RWPE2 (cell line): ENCODE measurements around the gene C1orf50.
A peak's percentile ranks its signal among the peaks of the same experiment; 100 is the strongest.

Experiments
- ATAC-seq: fragments of 200-7000 bp; cut with Tn5 transposase; 3 replicates; pipeline ENCODE4 v1.9.1; 2021; ENCODE audit warnings: low read depth
- DNase-seq: peaks from one replicate; pipeline ENCODE4 v3.0.0-alpha.2; 2020; ENCODE audit warnings: low spot score
- H3K27ac ChIP-seq: fragments of 450-650 bp; 2 replicates; pipeline ENCODE4 v1.5.1; 2017; ENCODE audit warnings: mild to moderate bottlenecking; ENCODE audit not compliant: poor library complexity, severe bottlenecking
- H3K27me3 ChIP-seq: fragments of 250-450 bp; sonication (Bioruptor Pico); 2 replicates; pipeline ENCODE4 v1.5.1; 2021; ENCODE audit warnings: mild to moderate bottlenecking, moderate library complexity; ENCODE audit not compliant: insufficient read depth, poor library complexity, severe bottlenecking
- H3K36me3 ChIP-seq: fragments of 250-450 bp; sonication (Bioruptor Pico); 2 replicates; pipeline ENCODE4 v1.5.1; 2020; ENCODE audit warnings: low read depth, mild to moderate bottlenecking, moderate library complexity
- H3K4me1 ChIP-seq: fragments of 250-450 bp; sonication (Bioruptor Pico); 2 replicates; pipeline ENCODE4 v1.5.1; 2021; ENCODE audit warnings: mild to moderate bottlenecking, moderate library complexity; ENCODE audit not compliant: insufficient read depth, poor library complexity, severe bottlenecking
- H3K4me3 ChIP-seq: fragments of 250-450 bp; sonication (Bioruptor Pico); 2 replicates; pipeline ENCODE4 v1.5.1; 2021; ENCODE audit warnings: mild to moderate bottlenecking, moderate library complexity; ENCODE audit not compliant: severe bottlenecking
- H3K9me3 ChIP-seq: fragments of 250-450 bp; sonication (Bioruptor Pico); 2 replicates; pipeline ENCODE4 v1.5.1; 2021; ENCODE audit warnings: mild to moderate bottlenecking, moderate library complexity; ENCODE audit not compliant: severe bottlenecking
- CTCF ChIP-seq: fragments of 450-650 bp; IDR thresholded peaks from one replicate; pipeline ENCODE4 v1.5.1; 2017; ENCODE audit warnings: mild to moderate bottlenecking, moderate library complexity; ENCODE audit not compliant: poor library complexity, severe bottlenecking

Gene C1orf50

GRCh38 chr1:42816585-42817439 lies 49.8 kb downstream of the C1orf50 start, which contains the start of the genes ERMAP and SVBP:
ERMAP (plus strand) TSS chr1:42817122; CDS start chr1:42830449, 13,327 bp downstream.
SVBP (minus strand) TSS chr1:42817397; CDS start chr1:42816544, 853 bp downstream.
- Histone ChIP-seq H3K27ac (peak within 1 kb of the TSS; percentile 79), H3K4me3 (peak within 1 kb of the TSS; percentile 91), H3K4me1 (peaks cover 11% of the 10 kb centered on the region), H3K9me3 (no peaks in the 10 kb centered on the region), H3K27me3 (no peaks in the 10 kb centered on the region), H3K36me3 (peaks cover 4% of the 10 kb centered on the region; the same call in 1 of the 2 replicates)
- no peak for TF ChIP-seq CTCF
- DNase-seq, result peak; percentile 90
- ATAC-seq, result peak; percentile 87

- no peak for DNase-seq
- H3K9me3 ChIP-seq, result no peaks in the 10 kb centered on the region
- TF ChIP-seq CTCF, result no peak
- peak overlapping the region; percentile 91 for H3K4me3 ChIP-seq
- H3K4me1 ChIP-seq, result peaks cover 11% of the 10 kb centered on the region
- no peaks in the 10 kb centered on the region for H3K27me3 ChIP-seq
- peak overlapping the region; percentile 79 for H3K27ac ChIP-seq
- H3K36me3 ChIP-seq, result peaks cover 4% of the 10 kb centered on the region; the same call in 1 of the 2 replicates
- no peak; the same call in 2 of the 3 replicates for ATAC-seq
Observed at GRCh38 chr1:42817440-42817767, 50.4 kb downstream of the C1orf50 start.

GRCh38 chr1:42817976-42818375 lies 50.9 kb downstream of the C1orf50 start:
- Histone ChIP-seq H3K36me3 (peaks cover 4% of the 10 kb centered on the region; the same call in 1 of the 2 replicates), H3K4me1 (peaks cover 11% of the 10 kb centered on the region), H3K27ac (no peak overlapping the region), H3K9me3 (no peaks in the 10 kb centered on the region), H3K27me3 (no peaks in the 10 kb centered on the region), H3K4me3 (no peak overlapping the region)
- no peak for TF ChIP-seq CTCF
- DNase-seq (no peak), ATAC-seq (no peak)

DNA sequence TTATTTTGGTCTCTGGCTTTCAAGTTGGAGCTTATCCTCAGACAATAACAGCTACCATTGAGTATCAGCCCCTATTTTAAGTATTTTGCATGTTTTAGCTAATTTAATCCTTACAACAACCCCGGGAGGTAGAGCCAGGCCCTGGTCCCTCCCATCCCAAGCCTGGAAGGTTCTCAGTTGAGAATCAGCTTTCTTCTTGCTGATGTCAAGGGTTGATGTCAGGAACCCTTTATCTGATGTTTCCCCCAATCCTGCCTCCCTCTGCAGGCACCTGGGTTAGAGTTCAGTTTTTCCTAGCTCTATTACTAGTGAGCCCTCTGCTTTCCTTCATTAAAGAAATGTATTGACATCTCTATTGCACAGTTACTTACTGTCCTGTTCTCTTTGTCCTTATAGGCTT lies 53.8 kb downstream of the C1orf50 start:
- H3K36me3 ChIP-seq, result no peaks in the 10 kb centered on the region
- H3K4me1 ChIP-seq, result peaks cover 8% of the 10 kb centered on the region
- H3K4me3 ChIP-seq, result no peak overlapping the region
- H3K9me3 ChIP-seq, result no peaks in the 10 kb centered on the region
- no peaks in the 10 kb centered on the region for H3K27me3 ChIP-seq
- no peak for DNase-seq
- H3K27ac ChIP-seq, result no peak overlapping the region
- ATAC-seq, result no peak
- TF ChIP-seq CTCF, result no peak

DNA sequence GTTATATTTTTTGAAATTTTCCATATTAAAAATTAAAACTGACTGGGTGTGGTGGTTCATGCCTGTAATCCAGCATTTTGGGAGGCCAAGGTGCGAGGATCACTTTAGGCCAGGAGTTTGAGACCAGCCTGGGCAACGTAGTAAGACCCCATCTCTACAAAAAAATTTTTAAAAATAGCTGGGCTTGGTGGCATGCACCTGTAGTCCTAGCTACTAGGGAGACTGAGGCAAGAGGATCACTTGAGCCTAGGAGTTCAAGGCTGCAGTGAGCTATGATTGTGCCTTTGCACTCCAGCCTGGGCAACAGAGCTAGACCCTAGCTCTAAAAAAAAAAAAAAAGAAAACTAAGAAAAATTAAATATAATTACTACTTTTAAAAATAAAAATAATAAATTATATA lies 54.6 kb downstream of the C1orf50 start:
- H3K4me1 ChIP-seq, result peaks cover 3% of the 10 kb centered on the region
- ATAC-seq (no peak), DNase-seq (no peak)
- H3K27ac ChIP-seq, result no peak overlapping the region
- H3K4me3 ChIP-seq, result no peak overlapping the region
- H3K27me3 ChIP-seq, result no peaks in the 10 kb centered on the region
- no peak for TF ChIP-seq CTCF
- H3K36me3 ChIP-seq, result no peaks in the 10 kb centered on the region
- no peaks in the 10 kb centered on the region for H3K9me3 ChIP-seq
